ENCODE data around the gene VSIG10L2. TPM values are rescaled to one million over a fixed set of nuclear protein-coding genes. Genes with fewer than 3 reads are reported as not detected.

Gene VSIG10L2
- total RNA-seq, 1 experiment from 2014 or later: not detected

DNA sequence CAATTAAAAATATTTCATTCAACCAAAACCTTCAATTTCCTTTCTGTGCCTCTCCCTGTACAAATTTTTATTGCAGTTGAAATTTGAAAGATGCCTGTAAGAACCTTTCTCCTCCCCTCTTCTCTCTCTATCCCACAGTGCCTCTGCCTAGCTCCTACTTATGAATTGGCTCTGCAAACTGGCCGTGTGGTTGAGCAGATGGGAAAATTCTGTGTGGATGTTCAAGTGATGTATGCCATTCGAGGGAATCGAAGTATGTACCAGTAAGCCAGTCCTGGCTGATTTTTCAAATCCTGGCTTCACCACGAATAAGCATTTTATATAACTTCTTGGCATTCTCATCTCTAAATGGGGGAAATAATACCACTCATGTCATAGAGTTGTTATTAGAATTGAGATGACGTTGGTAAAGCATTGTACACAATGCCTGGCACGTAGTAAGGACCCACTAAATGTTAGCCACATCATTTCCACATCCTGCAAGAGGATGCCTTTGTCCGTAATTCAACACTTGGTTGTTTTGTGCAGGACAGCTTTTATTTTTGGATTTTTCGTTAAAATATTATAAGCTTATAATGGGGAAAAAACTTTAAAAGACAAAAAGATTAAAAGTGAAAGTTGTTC, 35.5 kb upstream of the VSIG10L2 start:
- no peaks in the 10 kb centered on the region for H3K79me2 ChIP-seq (ENCODE audit: insufficient read depth, low read length)
- H2AFZ ChIP-seq (ENCODE audit: low read depth, low read length, poor library complexity, severe bottlenecking): no peak overlapping the region
- TF ChIP-seq YY1 (IDR thresholded peaks at IDR 0.05; ENCODE audit: extremely low read depth, insufficient replicate concordance, low read depth, low read length): no peak
- no peak for TF ChIP-seq ZNF274 (IDR thresholded peaks at IDR 0.05; ENCODE audit: low read depth, low read length)
- TF ChIP-seq SP1 (IDR thresholded peaks at IDR 0.05; ENCODE audit: low read depth): no peak
- TF ChIP-seq CBX3 (IDR thresholded peaks at IDR 0.05; ENCODE audit: low read depth): no peak
- no peak for TF ChIP-seq ELF1 (IDR thresholded peaks at IDR 0.05; ENCODE audit: borderline replicate concordance, low read depth)
- no peak for TF ChIP-seq SRF (IDR thresholded peaks at IDR 0.05; ENCODE audit: low read depth)
- no peak for TF ChIP-seq JUND (IDR thresholded peaks at IDR 0.05)
- no peak for TF ChIP-seq REST (IDR thresholded peaks at IDR 0.05; ENCODE audit: low read depth)
- TF ChIP-seq CTCF (IDR thresholded peaks at IDR 0.05 in 2 of 3, conservative IDR thresholded peaks at IDR 0.05 in 1 of 3; ENCODE audit: borderline replicate concordance in 1 of 3, insufficient read depth in 1 of 3, low read depth in 2 of 3, low read length in 2 of 3): no peak
- TF ChIP-seq POLR2A (IDR thresholded peaks at IDR 0.05; ENCODE audit: borderline replicate concordance, extremely low read depth, insufficient read depth, insufficient read length): no peak
- no peak for TF ChIP-seq ZFX (IDR thresholded peaks at IDR 0.05)
- peaks cover 13% of the 10 kb centered on the region; the same call in 1 of the 2 replicates for H3K27me3 ChIP-seq (ENCODE audit: insufficient read depth, low read length)
- RAD21 ChIA-PET (ENCODE audit: low non-redundant PET in 1 of 2, low total read pairs in 2 of 2, uncharacterized antibody in 2 of 2, unreplicated experiment in 2 of 2): no interaction called here
- H3K9ac ChIP-seq (ENCODE audit: low read length): no peak overlapping the region
- CTCF ChIA-PET: no interaction called here
- no peaks in the 10 kb centered on the region for H3K9me3 ChIP-seq (ENCODE audit: control insufficient read depth in 1 of 2, insufficient read depth in 1 of 2, low read depth in 1 of 2, low read length in 2 of 2)
- H3K27ac ChIP-seq (ENCODE audit: low read depth, low read length): no peak overlapping the region
- no TSS peak for BruUV-seq (replicated peaks)
- POLR2A ChIA-PET: no interaction called here
- DNase-seq (ENCODE audit: low read depth, low spot score) (no peak), ATAC-seq (no peak)
- H3K9me2 ChIP-seq (ENCODE audit: insufficient read depth): no peaks in the 10 kb centered on the region
- intact Hi-C loops (cut with micrococcal nuclease): no loop called here
- H3K36me3 ChIP-seq (ENCODE audit: control insufficient read depth in 1 of 2, insufficient read depth in 2 of 2, low read length in 2 of 2): no peaks in the 10 kb centered on the region
- no peaks in the 10 kb centered on the region for H3K4me1 ChIP-seq (ENCODE audit: control insufficient read depth in 1 of 2, insufficient read depth in 2 of 2, low read length in 2 of 2)
- no peak overlapping the region for H3K4me3 ChIP-seq (replicated peaks in 1 of 2; ENCODE audit: low read depth in 1 of 2, low read length in 2 of 2)
- H3K4me2 ChIP-seq (ENCODE audit: low read length): no peak overlapping the region
- H4K20me1 ChIP-seq (ENCODE audit: insufficient read depth): no peaks in the 10 kb centered on the region
